ENCODE results near the gene HDAC9. TPM values are rescaled to one million over a fixed set of nuclear protein-coding genes. Genes with fewer than 3 reads are reported as not detected.
A peak's percentile ranks its signal among the peaks of the same experiment; 100 is the strongest.

Gene HDAC9
- total RNA-seq, 1 donor from 2014 or later = 0.79 TPM

DNA sequence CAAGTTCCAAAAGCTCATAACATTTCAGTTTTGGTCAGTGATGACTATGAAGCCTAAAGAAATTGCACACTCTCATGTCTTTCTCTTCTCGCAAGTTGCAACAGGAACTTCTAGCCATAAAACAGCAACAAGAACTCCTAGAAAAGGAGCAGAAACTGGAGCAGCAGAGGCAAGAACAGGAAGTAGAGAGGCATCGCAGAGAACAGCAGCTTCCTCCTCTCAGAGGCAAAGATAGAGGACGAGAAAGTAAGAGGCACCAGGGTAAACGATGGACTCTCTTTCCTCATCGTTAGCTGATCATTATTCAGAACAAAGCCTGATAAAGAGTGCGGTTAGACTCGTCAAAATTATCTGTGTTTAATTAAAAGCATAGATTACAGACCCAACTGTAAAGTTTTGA lies 94.7 kb downstream of the HDAC9 start:
- DNase-seq (ENCODE audit: low read depth in 2 of 2) = no peak

GRCh38 chr7:18590744-18591340 lies 95.3 kb downstream of the HDAC9 start:
- DNase-seq (ENCODE audit: low read depth in 2 of 2) = peak; percentile 52 to 64

- DNase-seq (ENCODE audit: low read depth in 2 of 2) = no peak
Observed at GRCh38 chr7:18593602-18594279, 98.2 kb downstream of the HDAC9 start.

- DNase-seq (ENCODE audit: low read depth in 2 of 2) = no peak
Observed at GRCh38 chr7:18597754-18598153, 102.2 kb downstream of the HDAC9 start.

GRCh38 chr7:18607025-18607424 lies 111.5 kb downstream of the HDAC9 start:
- no peak for DNase-seq (ENCODE audit: low read depth in 2 of 2)

DNA sequence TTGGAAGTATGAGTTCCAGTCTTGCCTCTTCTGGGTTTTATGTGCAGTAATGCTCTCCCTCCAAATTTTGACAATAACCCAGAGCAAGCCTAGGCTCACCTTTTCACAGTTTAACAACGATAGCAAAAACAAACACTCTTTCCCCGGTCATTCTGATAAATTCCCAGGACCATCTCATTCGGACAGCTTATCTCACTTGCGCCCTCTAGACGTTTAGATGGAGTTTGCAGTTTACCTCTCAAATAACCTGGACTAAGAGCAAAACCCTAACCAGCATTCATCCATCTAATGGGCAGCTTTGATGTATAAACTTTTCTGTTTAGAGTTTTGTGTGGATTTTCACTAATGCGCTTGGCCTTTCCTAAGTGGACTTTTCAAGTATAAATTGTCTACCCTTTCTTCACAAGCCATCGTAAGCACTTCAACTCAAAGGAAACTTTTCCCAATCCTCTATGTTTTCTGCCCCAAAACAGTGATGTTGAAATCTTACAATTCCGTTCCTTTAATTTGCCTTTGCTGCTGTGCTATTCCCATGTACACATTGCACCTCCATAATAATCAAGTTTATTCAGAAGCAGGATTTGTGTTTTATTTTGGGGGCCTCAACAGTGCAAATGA lies 114.9 kb downstream of the HDAC9 start:
- DNase-seq (ENCODE audit: low read depth in 2 of 2) = peak; percentile 49 to 64

DNA sequence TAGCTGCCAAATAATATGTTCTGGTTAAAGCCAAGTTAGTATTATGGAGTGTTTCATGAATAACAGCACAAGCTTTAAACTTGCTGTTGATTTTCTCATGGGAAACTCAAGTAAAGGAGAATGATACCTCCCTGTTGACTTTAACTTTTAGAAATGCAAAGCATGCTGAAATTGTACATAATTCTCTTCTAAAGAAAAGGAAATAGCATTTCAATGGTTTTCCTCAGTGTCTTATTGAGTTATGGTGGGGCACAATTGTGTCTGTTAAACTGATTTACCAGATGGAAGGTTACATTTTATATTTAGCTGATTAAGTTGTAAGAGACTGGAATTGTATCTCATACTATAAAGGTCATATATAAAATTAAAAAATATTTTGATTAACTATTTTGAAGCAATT lies 119.3 kb downstream of the HDAC9 start:
- no peak for DNase-seq (ENCODE audit: low read depth in 2 of 2)

DNA sequence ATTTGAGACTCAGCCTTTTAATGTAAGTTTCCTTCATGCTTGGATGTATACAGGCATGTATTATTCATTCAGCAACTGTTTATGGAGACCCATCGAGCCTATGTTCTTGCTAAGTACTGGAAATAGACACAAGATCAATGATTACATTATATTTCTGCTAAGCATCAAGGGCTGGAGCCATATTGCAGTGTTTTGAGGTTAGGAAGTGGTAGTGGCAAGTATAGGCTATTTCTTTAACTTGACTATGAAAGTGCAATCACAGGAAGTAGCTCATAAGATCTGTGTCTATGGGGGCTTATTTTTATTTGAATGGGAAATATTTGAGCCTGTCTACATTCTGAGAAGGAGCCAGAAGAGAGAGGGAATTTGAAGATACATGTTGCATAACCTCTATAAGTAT lies 123.8 kb downstream of the HDAC9 start:
- DNase-seq (ENCODE audit: low read depth in 2 of 2) = no peak

- DNase-seq (ENCODE audit: low read depth in 2 of 2) = no peak
Observed at GRCh38 chr7:18623389-18623788, 127.8 kb downstream of the HDAC9 start.

DNA sequence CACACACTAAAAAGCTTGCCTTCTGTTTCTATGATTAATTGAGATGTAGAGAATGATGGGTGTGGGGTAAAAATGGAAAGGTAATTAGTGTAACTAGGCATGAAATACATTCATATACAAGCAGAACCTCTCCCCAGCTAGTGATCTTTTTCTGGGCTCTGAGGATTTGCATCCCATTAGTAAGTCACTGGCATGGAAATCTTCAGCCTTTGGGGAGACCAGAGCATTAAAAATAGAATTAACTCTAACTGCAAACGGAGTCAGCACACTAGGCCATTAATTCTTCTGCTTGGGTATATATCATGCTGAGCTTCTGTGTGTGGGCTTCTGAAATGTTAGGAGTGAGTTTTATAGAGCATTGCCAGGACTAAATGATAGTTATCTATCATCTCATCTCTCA lies 128.9 kb downstream of the HDAC9 start:
- no peak for DNase-seq (ENCODE audit: low read depth in 2 of 2)

DNA sequence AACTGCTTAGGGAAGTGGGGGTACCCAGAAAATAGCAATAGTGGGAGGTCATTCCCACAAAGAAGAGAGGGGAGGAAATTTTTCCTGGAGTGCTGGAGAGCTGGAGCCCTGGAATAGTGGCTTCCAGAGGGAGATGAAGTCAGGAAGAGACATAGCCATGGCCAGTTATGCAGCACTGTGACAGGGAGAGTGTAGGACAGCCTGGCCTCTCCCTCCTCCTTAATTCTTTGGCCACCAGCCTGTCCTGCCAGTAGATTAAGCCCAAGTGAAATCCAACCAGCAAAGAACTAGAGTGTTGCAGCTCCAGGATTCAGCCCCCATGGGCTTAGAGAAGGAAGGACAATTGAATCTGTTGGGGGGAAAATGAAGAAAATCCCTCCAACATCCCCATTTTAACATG lies 130.5 kb downstream of the HDAC9 start:
- DNase-seq (ENCODE audit: low read depth in 2 of 2) = no peak

DNA sequence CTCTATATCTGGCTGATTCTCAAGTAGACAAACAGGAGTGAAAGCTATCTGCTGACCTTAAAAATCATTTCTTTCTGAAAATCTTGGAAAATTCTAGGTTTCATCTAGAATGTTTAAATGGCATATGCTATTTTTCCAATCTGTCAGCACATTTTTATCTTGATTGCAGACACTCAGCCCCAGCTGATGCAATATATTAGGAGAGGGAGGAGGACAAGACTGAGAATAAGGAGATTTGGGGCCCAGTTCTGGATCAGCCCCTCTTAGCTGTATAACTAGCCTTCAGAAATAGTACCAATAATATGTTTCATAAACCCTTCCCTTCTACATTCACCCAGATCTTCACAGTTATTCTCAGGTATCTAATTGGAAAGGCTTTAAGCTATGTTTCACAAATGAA lies 131.2 kb downstream of the HDAC9 start:
- no peak for DNase-seq (ENCODE audit: low read depth in 2 of 2)

DNA sequence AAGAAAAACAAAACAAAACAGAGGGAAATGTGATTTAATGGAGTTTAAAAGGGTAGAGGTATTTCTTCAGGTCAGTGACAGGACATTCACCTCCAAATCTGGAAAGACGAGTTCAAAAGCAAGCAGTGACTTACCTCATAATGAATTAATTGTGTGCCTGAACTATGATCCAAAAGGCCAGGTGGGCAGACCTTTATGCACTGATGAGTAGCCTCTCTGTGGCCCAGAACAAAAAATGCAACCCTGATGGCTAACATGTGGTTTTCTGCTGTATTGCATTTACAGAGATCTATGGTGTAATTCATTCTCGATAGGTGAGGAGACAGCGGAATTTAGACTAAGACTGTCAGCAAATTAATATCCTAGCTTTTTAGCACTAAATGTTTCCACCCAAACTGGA lies 142.0 kb downstream of the HDAC9 start:
- DNase-seq (ENCODE audit: low read depth in 2 of 2) = no peak

DNA sequence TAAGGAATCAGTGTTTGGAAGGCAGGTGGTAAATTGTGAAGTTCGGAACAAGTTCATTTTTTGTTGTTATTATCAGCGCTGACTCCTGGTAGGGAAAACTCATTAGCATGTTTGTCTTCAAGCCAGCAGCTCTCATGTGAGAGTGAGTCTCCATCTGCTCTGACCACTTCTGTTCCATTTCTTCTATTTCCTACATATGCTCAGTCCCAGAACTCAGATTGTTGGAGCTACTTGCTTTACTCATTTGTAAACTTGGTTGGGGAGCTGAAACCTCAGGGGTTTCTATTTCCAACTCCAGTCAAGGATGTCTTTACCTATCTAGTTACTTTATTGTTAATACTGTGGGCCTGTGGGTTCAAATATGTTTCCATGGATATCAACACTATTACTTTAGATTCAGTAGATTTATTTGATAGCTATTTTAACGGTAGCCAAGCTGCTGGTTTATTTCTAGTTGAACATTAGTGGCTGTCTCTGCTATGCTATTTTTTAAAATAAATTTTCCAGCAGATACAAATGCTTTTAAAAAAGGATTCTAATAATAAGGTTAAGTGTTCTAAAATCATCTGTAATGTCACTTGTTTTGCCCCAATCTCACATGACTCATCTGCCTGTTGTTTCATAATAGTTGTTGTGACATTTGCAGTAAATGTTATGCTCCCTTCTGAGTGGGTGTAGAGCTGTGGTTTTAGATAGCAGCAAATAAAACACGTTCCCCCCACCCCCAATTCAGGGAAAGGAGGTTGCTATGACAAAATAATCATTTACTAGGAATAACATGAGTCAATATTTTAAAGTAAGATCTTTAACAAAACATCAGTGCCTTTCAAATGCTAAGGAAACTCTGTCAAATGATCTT lies 143.3 kb downstream of the HDAC9 start:
- peak in 1 of 2 donors; percentile 10 for DNase-seq (ENCODE audit: low read depth in 2 of 2)

GRCh38 chr7:18639711-18640110 lies 144.2 kb downstream of the HDAC9 start:
- no peak for DNase-seq (ENCODE audit: low read depth in 2 of 2)

- no peak for DNase-seq (ENCODE audit: low read depth in 2 of 2)
Observed at GRCh38 chr7:18644981-18645380, 149.4 kb downstream of the HDAC9 start.

DNA sequence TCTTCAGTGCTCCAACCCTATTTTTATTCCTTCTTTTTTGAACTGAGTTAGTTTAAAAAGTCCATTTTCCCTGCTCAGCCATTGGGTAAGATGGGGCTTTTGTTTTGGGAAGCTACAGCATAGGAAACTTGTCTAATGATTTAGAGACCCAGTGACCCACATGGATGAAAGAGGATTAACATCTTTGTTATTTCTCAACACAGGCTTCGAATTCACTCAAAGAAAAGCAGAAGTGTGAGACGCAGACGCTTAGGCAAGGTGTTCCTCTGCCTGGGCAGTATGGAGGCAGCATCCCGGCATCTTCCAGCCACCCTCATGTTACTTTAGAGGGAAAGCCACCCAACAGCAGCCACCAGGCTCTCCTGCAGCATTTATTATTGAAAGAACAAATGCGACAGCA lies 152.0 kb downstream of the HDAC9 start:
- no peak for DNase-seq (ENCODE audit: low read depth in 2 of 2)

- no peak for DNase-seq (ENCODE audit: low read depth in 2 of 2)
Observed at GRCh38 chr7:18648849-18649758, 153.6 kb downstream of the HDAC9 start.

- no peak for DNase-seq (ENCODE audit: low read depth in 2 of 2)
Observed at GRCh38 chr7:18653381-18654155, 158.0 kb downstream of the HDAC9 start.

- no peak for DNase-seq (ENCODE audit: low read depth in 2 of 2)
Observed at GRCh38 chr7:18654709-18655108, 159.2 kb downstream of the HDAC9 start.

Measured in lung microvascular endothelial cell (primary cell).